ENCODE measurements around the gene FUT7.
"Not testable (repeated sequence)": the region's sequence is repeated elsewhere in the genome, so short reads cannot be mapped to it uniquely, and the experiment has no call there.

Gene FUT7

GRCh38 chr9:137048655-137049543, 17.0 kb upstream of the FUT7 start:
- DNase-seq: no peak

- peak; percentile 82 for DNase-seq
Observed at GRCh38 chr9:137046088-137046787, 14.3 kb upstream of the FUT7 start, which contains the start of gene NPDC1. TSS of gene NPDC1 (minus strand) at chr9:137046177. CDS start at chr9:137045989, 188 bp downstream.

GRCh38 chr9:137045294-137046087, 13.6 kb upstream of the FUT7 start:
- DNase-seq: no peak

- DNase-seq: no peak
Observed at GRCh38 chr9:137044502-137045177, 12.8 kb upstream of the FUT7 start.

- no peak for DNase-seq
Observed at GRCh38 chr9:137044037-137044436, 12.1 kb upstream of the FUT7 start.

- no peak for DNase-seq
Observed at GRCh38 chr9:137042751-137043727, 11.2 kb upstream of the FUT7 start.

GRCh38 chr9:137041124-137041523, 9.2 kb upstream of the FUT7 start:
- no peak for DNase-seq

- DNase-seq: no peak
Observed at GRCh38 chr9:137040568-137040967, 8.7 kb upstream of the FUT7 start.

- no peak for DNase-seq
Observed at GRCh38 chr9:137039611-137040366, 7.9 kb upstream of the FUT7 start.

GRCh38 chr9:137038916-137039315, 7.0 kb upstream of the FUT7 start:
- no peak for DNase-seq

- DNase-seq: no peak
Observed at GRCh38 chr9:137037483-137037882, 5.6 kb upstream of the FUT7 start.

GRCh38 chr9:137037035-137037434, 5.1 kb upstream of the FUT7 start:
- no peak for DNase-seq

GRCh38 chr9:137035937-137036336, 4.0 kb upstream of the FUT7 start:
- no peak for DNase-seq

GRCh38 chr9:137035507-137035834, 3.6 kb upstream of the FUT7 start:
- DNase-seq: no peak

- DNase-seq: peak; percentile 89
Observed at GRCh38 chr9:137034709-137035506, 3.0 kb upstream of the FUT7 start.

- DNase-seq: no peak
Observed at GRCh38 chr9:137034039-137034708, 2.3 kb upstream of the FUT7 start.

- not testable (repeated sequence) for DNase-seq
Observed at GRCh38 chr9:137033481-137033880, 1.6 kb upstream of the FUT7 start.

- no peak for DNase-seq
Observed at GRCh38 chr9:137032858-137033257, 970 bp upstream of the FUT7 start.
